HG03280 (cell line): ENCODE data around the gene CALY.

Experiments
- ATAC-seq: cut with Tn5 transposase; IDR thresholded peaks from one replicate; pipeline ENCODE4 v1.9.1; 2021; ENCODE audit warnings: mild to moderate bottlenecking, moderate library complexity; ENCODE audit not compliant: unreplicated experiment

CALY gene

GRCh38 chr10:133353202-133353959 lies 16.7 kb upstream of the CALY start:
- ATAC-seq, result no peak

- ATAC-seq, result no peak
Measured at GRCh38 chr10:133351408-133352318, 15.0 kb upstream of the CALY start.

- no peak for ATAC-seq
Measured at GRCh38 chr10:133350950-133351329, 14.2 kb upstream of the CALY start.

- ATAC-seq, result no peak
Measured at GRCh38 chr10:133350283-133350949, 13.7 kb upstream of the CALY start.

GRCh38 chr10:133349577-133350011 lies 12.9 kb upstream of the CALY start:
- no peak for ATAC-seq

GRCh38 chr10:133349160-133349568 lies 12.5 kb upstream of the CALY start:
- ATAC-seq, result no peak

- ATAC-seq, result no peak
Measured at GRCh38 chr10:133347710-133348517, 11.2 kb upstream of the CALY start.

GRCh38 chr10:133346413-133346812 lies 9.7 kb upstream of the CALY start:
- ATAC-seq, result no peak

GRCh38 chr10:133344236-133344635 lies 7.5 kb upstream of the CALY start:
- ATAC-seq, result no peak

- ATAC-seq, result no peak
Measured at GRCh38 chr10:133343558-133343957, 6.9 kb upstream of the CALY start.

GRCh38 chr10:133342942-133343341 lies 6.2 kb upstream of the CALY start:
- ATAC-seq, result no peak

- no peak for ATAC-seq
Measured at GRCh38 chr10:133341983-133342382, 5.3 kb upstream of the CALY start.

GRCh38 chr10:133339708-133340380 lies 3.1 kb upstream of the CALY start:
- ATAC-seq, result no peak

- ATAC-seq, result no peak
Measured at GRCh38 chr10:133338080-133339071, 1.7 kb upstream of the CALY start.

GRCh38 chr10:133337370-133337725 lies 652 bp upstream of the CALY start:
- no peak for ATAC-seq

GRCh38 chr10:133336118-133336576 lies 549 bp downstream of the CALY start:
- no peak for ATAC-seq

- ATAC-seq, result peak; percentile 41
Measured at GRCh38 chr10:133335246-133336117, 1.2 kb downstream of the CALY start.
